Vagina (tissue), 2 donors: ENCODE data around the gene KCNF1. TPM values are rescaled to one million over a fixed set of nuclear protein-coding genes. Genes with fewer than 3 reads are reported as not detected.

Experiments
- DNase-seq, 2 donors: peaks; one replicate each; pipeline ENCODE4 v3.0.0-alpha.2; 2017; ENCODE audit errors: extremely low spot score in 2 of 2
- H3K27ac ChIP-seq: fragments of 200-600 bp; sonication (generic); one replicate; pipeline ENCODE4 v1.5.1; 2019
- H3K27me3 ChIP-seq: fragments of 200-600 bp; sonication (generic); one replicate; pipeline ENCODE4 v1.5.1; 2019
- H3K36me3 ChIP-seq, 2 donors: fragments of 200-600 bp; sonication (generic); one replicate each; pipeline ENCODE4 v1.5.1; 2017 to 2019
- H3K4me1 ChIP-seq: fragments of 200-600 bp; sonication (generic); one replicate; pipeline ENCODE4 v1.5.1; 2019
- H3K4me3 ChIP-seq, 2 donors: fragments of 200-600 bp; sonication (generic); 1 replicate in 1 of 2; 2 replicates in 1 of 2; pipeline ENCODE4 v1.5.1; 2016 to 2019
- H3K9me3 ChIP-seq: fragments of 200-600 bp; sonication (generic); one replicate; pipeline ENCODE4 v1.5.1; 2019
- POLR2A ChIP-seq, 2 donors: fragments of 450-650 bp; IDR thresholded peaks; one replicate each; pipeline ENCODE4 v1.6.1; 2017; ENCODE audit warnings: antibody characterized with exemption in 2 of 2, mild to moderate bottlenecking in 2 of 2, moderate library complexity in 2 of 2
- POLR2AphosphoS5 ChIP-seq, 2 donors: sonication (generic); formaldehyde crosslinking; IDR thresholded peaks; one replicate each; pipeline ENCODE4 v1.9.0; 2017; ENCODE audit warnings: antibody characterized with exemption in 2 of 2, mild to moderate bottlenecking in 2 of 2, low read depth in 1 of 2; ENCODE audit not compliant: insufficient read depth in 1 of 2
- intact Hi-C: fragments of 100-400 bp; cut with DNase I; formaldehyde crosslinking; loops from one replicate; pipeline ENCODE4 v1.15.1; 2023
- total RNA-seq: library from RNA; depleted of rRNA; stranded (reverse); fragments of >200 nt; gene quantifications from one replicate; pipeline ENCODE4 v1.2.3, GENCODE V29; 2016
- TF ChIP-seq, protein P1 (sequence below), 3 experiments: fragments of 450-650 bp in 2 of 3; fragments of 200-600 bp in 1 of 3; sonication (generic) in 1 of 3; IDR thresholded peaks; one replicate each; pipeline ENCODE4 v1.5.1; 2017 to 2019; ENCODE audit warnings: antibody characterized with exemption in 3 of 3, mild to moderate bottlenecking in 2 of 3, moderate library complexity in 2 of 3

The KCNF1 gene
- total RNA-seq, 1 donor from 2014 or later = not detected

DNA sequence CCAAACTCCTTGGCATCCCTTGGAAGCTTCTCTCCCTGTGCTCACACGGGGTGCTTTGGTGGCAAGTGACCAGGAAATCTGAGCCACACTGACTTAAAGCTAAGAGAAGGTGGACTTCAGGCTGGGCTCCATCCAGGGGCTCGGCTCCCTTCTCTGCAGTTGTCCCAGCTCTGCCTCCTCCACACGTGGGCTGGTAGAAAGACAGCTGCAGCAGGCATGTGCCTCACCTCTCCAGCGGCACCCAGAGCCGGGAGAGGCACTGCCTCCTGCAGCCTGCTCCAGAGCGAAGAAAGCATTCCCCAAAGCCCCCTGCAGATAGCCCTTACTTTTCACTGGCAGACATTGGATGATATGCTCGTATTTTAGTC, 11.3 kb downstream of the KCNF1 start:
- H3K27ac ChIP-seq = no peak overlapping the region
- H3K4me3 ChIP-seq = no peak overlapping the region
- TF ChIP-seq POLR2AphosphoS5 (IDR thresholded peaks at IDR 0.05; ENCODE audit: insufficient read depth in 1 of 2, low read depth in 1 of 2) (no peak), POLR2A (IDR thresholded peaks at IDR 0.05) (no peak)
- TF ChIP-seq, protein P1, sequence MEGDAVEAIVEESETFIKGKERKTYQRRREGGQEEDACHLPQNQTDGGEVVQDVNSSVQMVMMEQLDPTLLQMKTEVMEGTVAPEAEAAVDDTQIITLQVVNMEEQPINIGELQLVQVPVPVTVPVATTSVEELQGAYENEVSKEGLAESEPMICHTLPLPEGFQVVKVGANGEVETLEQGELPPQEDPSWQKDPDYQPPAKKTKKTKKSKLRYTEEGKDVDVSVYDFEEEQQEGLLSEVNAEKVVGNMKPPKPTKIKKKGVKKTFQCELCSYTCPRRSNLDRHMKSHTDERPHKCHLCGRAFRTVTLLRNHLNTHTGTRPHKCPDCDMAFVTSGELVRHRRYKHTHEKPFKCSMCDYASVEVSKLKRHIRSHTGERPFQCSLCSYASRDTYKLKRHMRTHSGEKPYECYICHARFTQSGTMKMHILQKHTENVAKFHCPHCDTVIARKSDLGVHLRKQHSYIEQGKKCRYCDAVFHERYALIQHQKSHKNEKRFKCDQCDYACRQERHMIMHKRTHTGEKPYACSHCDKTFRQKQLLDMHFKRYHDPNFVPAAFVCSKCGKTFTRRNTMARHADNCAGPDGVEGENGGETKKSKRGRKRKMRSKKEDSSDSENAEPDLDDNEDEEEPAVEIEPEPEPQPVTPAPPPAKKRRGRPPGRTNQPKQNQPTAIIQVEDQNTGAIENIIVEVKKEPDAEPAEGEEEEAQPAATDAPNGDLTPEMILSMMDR (IDR thresholded peaks at IDR 0.05) = no peak
- no peaks in the 10 kb centered on the region for H3K4me1 ChIP-seq
- H3K9me3 ChIP-seq = no peaks in the 10 kb centered on the region
- intact Hi-C loops = no loop called here
- no peaks in the 10 kb centered on the region for H3K36me3 ChIP-seq
- H3K27me3 ChIP-seq = no peaks in the 10 kb centered on the region
- no peak for DNase-seq

- no peaks in the 10 kb centered on the region for H3K27me3 ChIP-seq
- no peaks in the 10 kb centered on the region for H3K4me1 ChIP-seq
- intact Hi-C loops = no loop called here
- no peak overlapping the region for H3K4me3 ChIP-seq
- H3K36me3 ChIP-seq = no peaks in the 10 kb centered on the region
- no peaks in the 10 kb centered on the region for H3K9me3 ChIP-seq
- H3K27ac ChIP-seq = no peak overlapping the region
- TF ChIP-seq, protein P1 (IDR thresholded peaks at IDR 0.05) = no peak
- TF ChIP-seq POLR2AphosphoS5 (IDR thresholded peaks at IDR 0.05; ENCODE audit: insufficient read depth in 1 of 2, low read depth in 1 of 2) = no peak
- TF ChIP-seq POLR2A (IDR thresholded peaks at IDR 0.05) = no peak
- no peak for DNase-seq
Observed at GRCh38 chr2:10923965-10924364, 12.2 kb downstream of the KCNF1 start.

- Histone ChIP-seq H3K4me3 (no peak overlapping the region), H3K9me3 (no peaks in the 10 kb centered on the region), H3K27me3 (no peaks in the 10 kb centered on the region), H3K4me1 (no peaks in the 10 kb centered on the region), H3K27ac (no peak overlapping the region), H3K36me3 (no peaks in the 10 kb centered on the region)
- no peak for DNase-seq
- intact Hi-C loops = no loop called here
- TF ChIP-seq POLR2A (IDR thresholded peaks at IDR 0.05) (no peak), POLR2AphosphoS5 (IDR thresholded peaks at IDR 0.05; ENCODE audit: insufficient read depth in 1 of 2, low read depth in 1 of 2) (no peak)
- TF ChIP-seq, protein P1 (IDR thresholded peaks at IDR 0.05) = no peak
Observed at GRCh38 chr2:10924441-10924840, 12.7 kb downstream of the KCNF1 start.

DNA sequence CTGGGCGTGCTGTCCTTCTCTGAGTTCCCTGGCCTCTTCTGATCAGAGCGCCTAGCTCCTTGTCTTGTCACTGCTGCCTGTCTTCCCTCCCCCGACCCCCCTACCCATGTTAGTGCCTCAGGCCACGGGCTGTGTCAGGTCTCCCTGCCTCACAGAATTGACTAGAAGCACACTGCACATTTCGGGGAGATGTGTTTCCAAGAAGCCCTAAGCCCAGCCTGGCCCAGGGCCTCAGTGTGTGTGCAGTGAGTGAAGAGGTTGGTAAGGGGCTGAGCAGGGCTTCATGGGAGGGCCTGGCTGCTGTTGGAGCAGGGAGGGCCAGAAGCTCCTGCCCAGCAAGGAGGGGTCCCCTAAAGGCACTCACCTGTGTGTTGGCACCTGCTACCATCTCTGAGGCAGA, 13.1 kb downstream of the KCNF1 start:
- Histone ChIP-seq H3K9me3 (no peaks in the 10 kb centered on the region), H3K36me3 (no peaks in the 10 kb centered on the region), H3K27ac (no peak overlapping the region), H3K27me3 (no peaks in the 10 kb centered on the region), H3K4me1 (no peaks in the 10 kb centered on the region), H3K4me3 (no peak overlapping the region)
- intact Hi-C loops = no loop called here
- no peak for DNase-seq
- TF ChIP-seq, protein P1 (IDR thresholded peaks at IDR 0.05) = no peak
- TF ChIP-seq POLR2AphosphoS5 (IDR thresholded peaks at IDR 0.05; ENCODE audit: insufficient read depth in 1 of 2, low read depth in 1 of 2) (no peak), POLR2A (IDR thresholded peaks at IDR 0.05) (no peak)

DNA sequence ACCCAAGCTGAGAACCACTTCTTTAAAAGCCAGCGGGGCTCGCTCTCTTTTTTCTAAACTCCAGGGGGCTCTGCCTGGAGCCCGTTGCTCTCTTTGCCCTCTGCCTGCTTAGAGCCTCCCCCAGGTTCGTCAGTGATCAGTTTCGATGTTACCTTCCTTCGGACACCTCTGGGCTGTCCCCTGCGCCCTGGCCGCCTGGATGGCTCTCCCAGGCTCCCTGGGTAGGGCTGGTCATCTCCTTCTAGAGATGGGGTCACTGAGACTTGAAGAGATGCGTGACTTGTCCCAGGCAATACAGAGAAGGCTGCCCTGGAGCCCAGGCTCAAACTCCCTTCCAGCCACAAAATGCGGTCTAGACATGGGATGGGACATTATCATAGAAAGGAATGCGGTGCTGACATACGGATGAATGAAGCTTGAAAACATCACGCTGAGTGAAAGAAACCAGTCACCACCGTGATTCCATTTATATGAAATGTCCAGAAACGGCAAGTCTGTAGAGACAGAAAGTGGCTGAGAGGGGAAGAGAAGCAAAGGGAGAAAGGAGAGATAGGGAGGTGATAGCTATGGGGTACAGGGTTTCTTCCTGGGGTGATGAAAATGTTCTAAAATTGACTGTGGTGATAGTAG, 14.6 kb downstream of the KCNF1 start:
- H3K4me3 ChIP-seq = no peak overlapping the region
- no peaks in the 10 kb centered on the region for H3K9me3 ChIP-seq
- H3K27me3 ChIP-seq = no peaks in the 10 kb centered on the region
- no peak overlapping the region for H3K27ac ChIP-seq
- no peak for DNase-seq
- no peaks in the 10 kb centered on the region for H3K36me3 ChIP-seq
- TF ChIP-seq POLR2AphosphoS5 (IDR thresholded peaks at IDR 0.05; ENCODE audit: insufficient read depth in 1 of 2, low read depth in 1 of 2) = no peak
- intact Hi-C loops = no loop called here
- no peaks in the 10 kb centered on the region for H3K4me1 ChIP-seq
